Hepatocyte (in vitro differentiated cells): Measurements from ENCODE around the gene TMPRSS3.

Experiments
- CTCF ChIP-seq: fragments of 200-600 bp; sonication (generic); IDR thresholded peaks from 2 replicates; pipeline ENCODE4 v1.5.1; 2016; ENCODE audit warnings: antibody characterized with exemption, mild to moderate bottlenecking; ENCODE audit not compliant: poor library complexity
- EZH2 ChIP-seq: fragments of 200-600 bp; sonication (generic); IDR thresholded peaks from 2 replicates; pipeline ENCODE4 v1.6.1; 2016; ENCODE audit warnings: antibody characterized with exemption, mild to moderate bottlenecking, borderline replicate concordance

- TF ChIP-seq CTCF: no peak
- no peak for TF ChIP-seq EZH2
Observed at GRCh38 chr21:42435401-42435800, 39.5 kb upstream of the TMPRSS3 start.
